Calu3 (cell line): ENCODE results near the gene C5orf22. TPM values are rescaled to one million over a fixed set of nuclear protein-coding genes. Genes with fewer than 3 reads are reported as not detected.
"Not testable (repeated sequence)": the region's sequence is repeated elsewhere in the genome, so short reads cannot be mapped to it uniquely, and the experiment has no call there.

Experiments used
- BruUV-seq: library from RNA; stranded (reverse); fragments of 400-500 nt; replicated peaks from 2 replicates; lab custom pipeline; 2021; lab: Mats Ljungman, UMichigan
- CTCF ChIA-PET: fragments of 300-600 bp; sonication (Branson Sonifier 250); formaldehyde crosslinking; loops from one replicate; lab custom pipeline; 2022; ENCODE audit warnings: antibody characterized with exemption; lab: Charles Lee
- DNase-seq: peaks from one replicate; pipeline ENCODE4 v3.0.0; 2022
- H3K27ac Mint-ChIP-seq: one replicate; pipeline ENCODE4 v1.8.0; 2022; ENCODE audit warnings: mixed read lengths; ENCODE audit not compliant: unreplicated experiment
- H3K27me3 Mint-ChIP-seq: one replicate; pipeline ENCODE4 v1.8.0; 2022; ENCODE audit warnings: mixed read lengths; ENCODE audit not compliant: unreplicated experiment
- H3K36me3 Mint-ChIP-seq: one replicate; pipeline ENCODE4 v1.8.0; 2022; ENCODE audit warnings: mild to moderate bottlenecking, moderate library complexity, mixed read lengths; ENCODE audit not compliant: insufficient read depth, unreplicated experiment
- H3K4me1 Mint-ChIP-seq: one replicate; pipeline ENCODE4 v1.8.0; 2022; ENCODE audit warnings: mild to moderate bottlenecking, low read depth, mixed read lengths; ENCODE audit not compliant: unreplicated experiment
- H3K4me3 Mint-ChIP-seq: one replicate; pipeline ENCODE4 v1.8.0; 2022; ENCODE audit warnings: mild to moderate bottlenecking, low read depth, moderate library complexity, mixed read lengths; ENCODE audit not compliant: unreplicated experiment
- H3K9me3 Mint-ChIP-seq: one replicate; pipeline ENCODE4 v1.8.0; 2022; ENCODE audit warnings: low read depth, mixed read lengths; ENCODE audit not compliant: unreplicated experiment
- intact Hi-C: fragments of 100-400 bp; cut with micrococcal nuclease; formaldehyde crosslinking; loops from one replicate; pipeline ENCODE4 v1.10.0; 2022; ENCODE audit not compliant: unreplicated experiment
- total RNA-seq: library from RNA; stranded (reverse); gene quantifications from 2 replicates; pipeline ENCODE4 v1.2.3, GENCODE V29; 2022
- TF ChIP-seq, protein P1 (sequence below): fragments of 200-600 bp; IDR thresholded peaks from one replicate; pipeline ENCODE4 v1.8.0; 2022; ENCODE audit warnings: antibody characterized with exemption; ENCODE audit not compliant: unreplicated experiment

The C5orf22 gene
- total RNA-seq, 1 experiment from 2014 or later = 25.2 TPM

- Mint-ChIP-seq H3K36me3 (peaks cover 47% of the 10 kb centered on the region), H3K4me3 (no peak overlapping the region), H3K9me3 (no peaks in the 10 kb centered on the region), H3K4me1 (peaks cover 23% of the 10 kb centered on the region), H3K27ac (no peak overlapping the region), H3K27me3 (no peaks in the 10 kb centered on the region)
- BruUV-seq = no TSS peak
- no peak for DNase-seq
- TF ChIP-seq, protein P1, sequence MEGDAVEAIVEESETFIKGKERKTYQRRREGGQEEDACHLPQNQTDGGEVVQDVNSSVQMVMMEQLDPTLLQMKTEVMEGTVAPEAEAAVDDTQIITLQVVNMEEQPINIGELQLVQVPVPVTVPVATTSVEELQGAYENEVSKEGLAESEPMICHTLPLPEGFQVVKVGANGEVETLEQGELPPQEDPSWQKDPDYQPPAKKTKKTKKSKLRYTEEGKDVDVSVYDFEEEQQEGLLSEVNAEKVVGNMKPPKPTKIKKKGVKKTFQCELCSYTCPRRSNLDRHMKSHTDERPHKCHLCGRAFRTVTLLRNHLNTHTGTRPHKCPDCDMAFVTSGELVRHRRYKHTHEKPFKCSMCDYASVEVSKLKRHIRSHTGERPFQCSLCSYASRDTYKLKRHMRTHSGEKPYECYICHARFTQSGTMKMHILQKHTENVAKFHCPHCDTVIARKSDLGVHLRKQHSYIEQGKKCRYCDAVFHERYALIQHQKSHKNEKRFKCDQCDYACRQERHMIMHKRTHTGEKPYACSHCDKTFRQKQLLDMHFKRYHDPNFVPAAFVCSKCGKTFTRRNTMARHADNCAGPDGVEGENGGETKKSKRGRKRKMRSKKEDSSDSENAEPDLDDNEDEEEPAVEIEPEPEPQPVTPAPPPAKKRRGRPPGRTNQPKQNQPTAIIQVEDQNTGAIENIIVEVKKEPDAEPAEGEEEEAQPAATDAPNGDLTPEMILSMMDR = no peak
- intact Hi-C loops = no loop called here
- CTCF ChIA-PET = no interaction called here
Observed at GRCh38 chr5:31534527-31535046, 2.5 kb downstream of the C5orf22 start.

- TF ChIP-seq, protein P1 = no peak
Observed at GRCh38 chr5:31536873-31537272, 4.8 kb downstream of the C5orf22 start.

GRCh38 chr5:31537349-31537748 lies 5.2 kb downstream of the C5orf22 start:
- peaks cover 10% of the 10 kb centered on the region for H3K4me1 Mint-ChIP-seq
- CTCF ChIA-PET = no interaction called here
- H3K27me3 Mint-ChIP-seq = no peaks in the 10 kb centered on the region
- H3K4me3 Mint-ChIP-seq = no peak overlapping the region
- no peak for DNase-seq
- peaks cover 25% of the 10 kb centered on the region for H3K36me3 Mint-ChIP-seq
- no TSS peak for BruUV-seq
- TF ChIP-seq, protein P1 = no peak
- intact Hi-C loops = no loop called here
- H3K9me3 Mint-ChIP-seq = no peaks in the 10 kb centered on the region
- no peak overlapping the region for H3K27ac Mint-ChIP-seq

More at GRCh38 chr5:31536873-31537272, 4.8 kb downstream of the C5orf22 start:
- intact Hi-C loops = no loop called here
- peaks cover 25% of the 10 kb centered on the region for H3K36me3 Mint-ChIP-seq
- CTCF ChIA-PET = no interaction called here
- H3K4me1 Mint-ChIP-seq = peaks cover 10% of the 10 kb centered on the region
- DNase-seq = no peak
- no peaks in the 10 kb centered on the region for H3K27me3 Mint-ChIP-seq
- no peak overlapping the region for H3K27ac Mint-ChIP-seq
- no TSS peak for BruUV-seq
- H3K4me3 Mint-ChIP-seq = no peak overlapping the region
- no peaks in the 10 kb centered on the region for H3K9me3 Mint-ChIP-seq

DNA sequence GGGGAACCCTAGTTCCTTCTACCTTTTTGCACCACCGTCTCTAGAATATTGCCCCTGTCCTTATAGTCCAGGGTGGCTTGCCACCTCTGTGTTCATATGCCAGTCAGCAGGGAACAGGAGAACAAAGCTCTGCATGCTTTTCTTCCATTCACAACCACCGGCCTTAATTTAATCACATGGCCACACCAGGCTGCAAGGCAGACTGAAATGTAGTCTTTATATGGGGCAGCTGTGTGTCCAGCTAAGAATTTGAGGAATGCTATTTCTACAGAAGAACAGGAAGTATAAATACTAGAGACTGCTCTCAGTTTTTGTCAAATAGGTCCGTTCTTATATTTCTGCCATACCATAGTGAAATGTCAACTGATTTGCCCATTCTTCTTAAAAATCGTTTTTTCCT lies 5.8 kb downstream of the C5orf22 start:
- Mint-ChIP-seq H3K9me3 (no peaks in the 10 kb centered on the region), H3K4me1 (peaks cover 10% of the 10 kb centered on the region), H3K4me3 (no peak overlapping the region), H3K27ac (no peak overlapping the region), H3K27me3 (no peaks in the 10 kb centered on the region), H3K36me3 (peaks cover 25% of the 10 kb centered on the region)
- TF ChIP-seq, protein P1 = no peak
- no TSS peak for BruUV-seq
- intact Hi-C loops = no loop called here
- no peak for DNase-seq
- CTCF ChIA-PET = no interaction called here

GRCh38 chr5:31549114-31549513 lies 17.0 kb downstream of the C5orf22 start:
- H3K4me3 Mint-ChIP-seq = not testable (repeated sequence)

More at GRCh38 chr5:31549114-31549513, 17.0 kb downstream of the C5orf22 start:
- H3K4me1 Mint-ChIP-seq, H3K9me3 Mint-ChIP-seq, CTCF ChIA-PET, BruUV-seq, DNase-seq, H3K27ac Mint-ChIP-seq, intact Hi-C loops, H3K27me3 Mint-ChIP-seq: not testable (repeated sequence)
- H3K36me3 Mint-ChIP-seq = peaks cover 28% of the 10 kb centered on the region
